A549 (cell line): ENCODE results near the gene CDH16. TPM values are rescaled to one million over a fixed set of nuclear protein-coding genes. Genes with fewer than 3 reads are reported as not detected.

Experiments used
- ATAC-seq, 2 experiments: fragments of 200-7000 bp in 1 of 2; fragments of >200 bp in 1 of 2; cut with Nextera tagmentation in 1 of 2; cut with Tn5 transposase in 1 of 2; 3 replicates each; pipeline versions ENCODE4 v1.8.0 to v1.9.1; 2018 to 2020; ENCODE audit warnings: mild to moderate bottlenecking in 1 of 2, moderate library complexity in 1 of 2
- CTCF ChIA-PET: fragments of 300-600 bp; sonication (Branson Sonifier 250); formaldehyde crosslinking; extraction: SDS; loops from one replicate; lab custom pipeline; 2021; ENCODE audit warnings: antibody characterized with exemption, inconsistent platforms; lab: Yijun Ruan, JAX
- POLR2A ChIA-PET: fragments of 350-600 bp; formaldehyde crosslinking; extraction: SDS; loops from one replicate; lab custom pipeline; 2021; ENCODE audit warnings: antibody characterized with exemption, inconsistent platforms; lab: Yijun Ruan, JAX
- DNase-seq, 2 experiments: peaks; one replicate each; pipeline versions ENCODE4 v3.0.0 to v3.0.0-alpha.2; 2011 to 2016; ENCODE audit warnings: low read depth in 1 of 2, low spot score in 1 of 2
- FAIRE-seq: peaks from 2 replicates; lab custom pipeline; 2011; peaks lifted over from hg19 to GRCh38; lab: Jason Lieb, UNC
- H3K27ac ChIP-seq, 2 experiments: fragments of >200 bp; sonication (Bioruptor Twin); formaldehyde crosslinking; 3 replicates each; pipeline ENCODE4 v1.5.1; 2016 to 2017
- H3K4me1 ChIP-seq: fragments of >200 bp; sonication (Bioruptor Twin); formaldehyde crosslinking; 3 replicates; pipeline ENCODE4 v1.6.1; 2016
- H3K4me2 ChIP-seq: fragments of >200 bp; sonication (Bioruptor Twin); formaldehyde crosslinking; 3 replicates; pipeline ENCODE4 v1.6.1; 2016
- H3K4me3 ChIP-seq: fragments of >200 bp; sonication (Bioruptor Twin); formaldehyde crosslinking; 3 replicates; pipeline ENCODE4 v1.5.1; 2016
- H3K9me3 ChIP-seq: fragments of >200 bp; sonication (Bioruptor Twin); formaldehyde crosslinking; 3 replicates; pipeline ENCODE4 v1.6.1; 2016
- CBX2 ChIP-seq: fragments of 200-600 bp; sonication (generic); IDR thresholded peaks from 2 replicates; pipeline ENCODE4 v1.6.1; 2016; ENCODE audit warnings: low read depth, mild to moderate bottlenecking, borderline replicate concordance
- CBX8 ChIP-seq: fragments of 200-600 bp; sonication (generic); IDR thresholded peaks from 2 replicates; pipeline ENCODE4 v1.6.1; 2016
- CEBPB ChIP-seq, 2 experiments: fragments of >200 bp in 1 of 2; sonication (Bioruptor Twin) in 1 of 2; formaldehyde crosslinking in 1 of 2; IDR thresholded peaks; 2 replicates each; pipeline ENCODE4 v1.6.1; 2012 to 2016
- CHD2 ChIP-seq: fragments of 150-350 bp; IDR thresholded peaks from 2 replicates; pipeline ENCODE4 v1.6.1; 2014; ENCODE audit warnings: low read length; ENCODE audit not compliant: partially characterized antibody
- CHD4 ChIP-seq: fragments of 200-600 bp; sonication (generic); IDR thresholded peaks from 2 replicates; pipeline ENCODE4 v1.6.1; 2016; ENCODE audit warnings: antibody characterized with exemption, mild to moderate bottlenecking, borderline replicate concordance
- E2F6 ChIP-seq: IDR thresholded peaks from 2 replicates; pipeline ENCODE4 v1.6.1; 2012; ENCODE audit warnings: low read depth, borderline replicate concordance
- EHMT2 ChIP-seq: fragments of 200-600 bp; sonication (generic); IDR thresholded peaks from 2 replicates; pipeline ENCODE4 v1.6.1; 2016; ENCODE audit warnings: antibody characterized with exemption, low read depth, mild to moderate bottlenecking, moderate library complexity
- ELK1 ChIP-seq: fragments of 150-350 bp; IDR thresholded peaks from 2 replicates; pipeline ENCODE4 v1.6.1; 2014; ENCODE audit warnings: low read depth, mild to moderate bottlenecking, low read length
- EP300 ChIP-seq, 2 experiments: fragments of >200 bp; sonication (Bioruptor Twin); formaldehyde crosslinking; IDR thresholded peaks; 2 replicates in 1 of 2; 3 replicates in 1 of 2; pipeline ENCODE4 v1.6.1; 2016 to 2017
- ESRRA ChIP-seq: fragments of 150-350 bp; IDR thresholded peaks from 2 replicates; pipeline ENCODE4 v1.6.1; 2014; ENCODE audit warnings: mild to moderate bottlenecking, low read length, borderline replicate concordance
- FOSL2 ChIP-seq, 2 experiments: fragments of 450-650 bp in 1 of 2; fragments of >200 bp in 1 of 2; sonication (Bioruptor Twin) in 1 of 2; formaldehyde crosslinking; IDR thresholded peaks; 2 replicates each; pipeline versions ENCODE4 v1.5.0 to v1.6.1; 2016 to 2020; ENCODE audit warnings: mild to moderate bottlenecking in 1 of 2, moderate library complexity in 1 of 2
- FOXS1 ChIP-seq: fragments of 250-450 bp; sonication (Bioruptor Pico); IDR thresholded peaks from 2 replicates; pipeline ENCODE4 v1.5.0; 2020; ENCODE audit warnings: mild to moderate bottlenecking, moderate library complexity
- GATA3 ChIP-seq: IDR thresholded peaks from 2 replicates; pipeline ENCODE4 v1.6.1; 2012; ENCODE audit warnings: borderline replicate concordance
- HDAC2 ChIP-seq: fragments of 200-600 bp; sonication (generic); IDR thresholded peaks from 2 replicates; pipeline ENCODE4 v1.6.1; 2016
- HEYL ChIP-seq: fragments of 250-450 bp; sonication (Bioruptor Pico); IDR thresholded peaks from 2 replicates; pipeline ENCODE4 v1.8.0; 2021; ENCODE audit warnings: mild to moderate bottlenecking, moderate library complexity
- HMGXB4 ChIP-seq: fragments of 250-450 bp; sonication (Bioruptor Pico); IDR thresholded peaks from 2 replicates; pipeline ENCODE4 v1.5.0; 2021; ENCODE audit warnings: mild to moderate bottlenecking, moderate library complexity, borderline replicate concordance
- HOXA7 ChIP-seq: fragments of 250-450 bp; sonication (Bioruptor Pico); IDR thresholded peaks from 2 replicates; pipeline ENCODE4 v1.5.0; 2020; ENCODE audit warnings: mild to moderate bottlenecking, moderate library complexity
- HOXB5 ChIP-seq: fragments of 250-450 bp; sonication (Bioruptor Pico); IDR thresholded peaks from 2 replicates; pipeline ENCODE4 v1.5.0; 2020; ENCODE audit warnings: mild to moderate bottlenecking, moderate library complexity
- KDM1A ChIP-seq: fragments of 200-600 bp; sonication (generic); IDR thresholded peaks from 2 replicates; pipeline ENCODE4 v1.6.1; 2016; ENCODE audit warnings: low read depth, mild to moderate bottlenecking
- KDM5A ChIP-seq: fragments of 200-600 bp; sonication (generic); IDR thresholded peaks from 2 replicates; pipeline ENCODE4 v1.6.1; 2016; ENCODE audit warnings: antibody characterized with exemption, mild to moderate bottlenecking
- MAFK ChIP-seq: fragments of 450-650 bp; IDR thresholded peaks from 2 replicates; pipeline ENCODE4 v1.6.1; 2014; ENCODE audit not compliant: partially characterized antibody
- MYC ChIP-seq: IDR thresholded peaks from 2 replicates; pipeline ENCODE4 v1.6.1; 2012; ENCODE audit warnings: mild to moderate bottlenecking, inconsistent platforms, low read length, improper control_type of control experiment, borderline replicate concordance
- PHF8 ChIP-seq: fragments of 200-600 bp; sonication (generic); IDR thresholded peaks from 2 replicates; pipeline ENCODE4 v1.6.1; 2016; ENCODE audit warnings: low read depth, mild to moderate bottlenecking, antibody characterized with exemption, moderate library complexity, borderline replicate concordance
- POLR2A ChIP-seq: IDR thresholded peaks from 2 replicates; pipeline ENCODE4 v1.6.1; 2012; ENCODE audit warnings: mild to moderate bottlenecking, low read length
- POLR2AphosphoS2 ChIP-seq: conservative IDR thresholded peaks from 2 replicates; pipeline ENCODE4 v1.6.1; 2012; ENCODE audit warnings: low read length, improper control_type of control experiment, inconsistent platforms
- RCOR1 ChIP-seq: fragments of 150-350 bp; IDR thresholded peaks from 2 replicates; pipeline ENCODE4 v1.6.1; 2014; ENCODE audit warnings: antibody characterized with exemption, low read length, low read depth
- RFX5 ChIP-seq: fragments of 450-650 bp; IDR thresholded peaks from 2 replicates; pipeline ENCODE4 v1.7.1; 2014; ENCODE audit warnings: antibody characterized with exemption, mild to moderate bottlenecking, moderate library complexity
- SMC3 ChIP-seq: fragments of >200 bp; sonication (Bioruptor Twin); formaldehyde crosslinking; IDR thresholded peaks from 3 replicates; pipeline ENCODE4 v1.6.1; 2018; ENCODE audit warnings: inconsistent platforms
- TFCP2L1 ChIP-seq: fragments of 250-450 bp; sonication (Bioruptor Pico); IDR thresholded peaks from 2 replicates; pipeline ENCODE4 v1.5.0; 2021; ENCODE audit warnings: mild to moderate bottlenecking
- ZC3H11A ChIP-seq: fragments of 450-650 bp; IDR thresholded peaks from 2 replicates; pipeline ENCODE4 v1.6.1; 2014; ENCODE audit warnings: antibody characterized with exemption, mild to moderate bottlenecking
- WGBS: methylation state at CpG from one replicate; pipeline ENCODE4 v1.1.6; 2017; ENCODE audit errors: missing lambda C conversion rate; 5-methylcytosine and 5-hydroxymethylcytosine counted together
- polyA plus RNA-seq, 4 experiments: library from polyadenylated mRNA; depleted of rRNA in 3 of 4; stranded (reverse); fragments of >200 nt; fragmentation: RNase III in 1 of 4; extraction: RNeasy Plus Mini Kit Qiagen cat#74134 plus additional on column Dnase treatment in 1 of 4; gene quantifications; 2 replicates in 3 of 4; 3 replicates in 1 of 4; pipeline ENCODE4 v1.2.3, GENCODE V29; 2011 to 2017
- TF ChIP-seq, protein P1 (sequence below): fragments of >200 bp; sonication (Bioruptor Twin); formaldehyde crosslinking; IDR thresholded peaks from 2 replicates; pipeline ENCODE4 v1.6.1; 2016
- TF ChIP-seq, protein P2 (sequence below): fragments of 450-650 bp; IDR thresholded peaks from 2 replicates; pipeline ENCODE4 v1.6.1; 2014; ENCODE audit warnings: antibody characterized with exemption

Gene CDH16
- polyA plus RNA-seq, 2 of the 4 experiments (the other 2 are of a cell fraction): 0.18 to 0.25 TPM

DNA sequence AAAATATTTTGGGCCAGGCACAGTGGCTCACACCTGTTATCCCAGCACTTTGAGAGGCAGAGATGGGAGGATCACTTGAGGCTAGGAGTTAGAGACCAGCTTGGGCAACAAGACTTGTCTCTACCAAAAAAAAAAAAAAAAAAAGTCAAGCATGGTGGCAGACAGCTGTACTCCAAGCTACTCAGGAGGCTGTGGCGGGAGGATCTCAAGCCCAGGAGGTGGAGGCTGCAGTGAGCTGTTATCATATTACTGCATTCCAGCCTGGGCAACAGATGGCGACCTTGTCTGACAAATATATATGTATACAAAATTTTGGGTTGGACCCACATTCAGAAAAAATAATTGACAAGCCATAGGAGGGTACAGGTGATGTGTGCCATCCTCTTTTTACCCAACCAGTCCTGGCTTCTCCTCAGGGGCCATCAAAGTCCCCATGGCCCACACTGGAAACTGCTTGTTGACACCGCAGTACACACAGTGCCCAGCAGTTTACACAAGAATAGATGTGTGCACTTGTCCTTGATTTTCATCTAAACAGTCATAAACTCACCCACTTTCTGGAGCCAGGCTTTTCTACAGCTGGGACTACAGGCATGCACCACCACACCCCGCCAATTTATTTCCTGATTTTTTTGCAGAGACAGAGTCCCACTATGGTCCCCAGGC, 18.3 kb upstream of the CDH16 start:
- TF ChIP-seq EHMT2 (no peak), CEBPB (IDR thresholded peaks at IDR 0.05) (no peak), POLR2AphosphoS2 (no peak), CBX8 (no peak), SMC3 (no peak), HEYL (CRISPR knock-in tag) (no peak), MAFK (no peak), CBX2 (no peak), KDM1A (no peak), POLR2A (no peak), ELK1 (no peak), MYC (no peak), RCOR1 (no peak), CHD2 (no peak), ESRRA (no peak), KDM5A (no peak), HOXA7 (CRISPR knock-in tag) (no peak), PHF8 (no peak)
- TF ChIP-seq, protein P1, sequence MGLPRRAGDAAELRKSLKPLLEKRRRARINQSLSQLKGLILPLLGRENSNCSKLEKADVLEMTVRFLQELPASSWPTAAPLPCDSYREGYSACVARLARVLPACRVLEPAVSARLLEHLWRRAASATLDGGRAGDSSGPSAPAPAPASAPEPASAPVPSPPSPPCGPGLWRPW: no peak
- TF ChIP-seq, protein P2, sequence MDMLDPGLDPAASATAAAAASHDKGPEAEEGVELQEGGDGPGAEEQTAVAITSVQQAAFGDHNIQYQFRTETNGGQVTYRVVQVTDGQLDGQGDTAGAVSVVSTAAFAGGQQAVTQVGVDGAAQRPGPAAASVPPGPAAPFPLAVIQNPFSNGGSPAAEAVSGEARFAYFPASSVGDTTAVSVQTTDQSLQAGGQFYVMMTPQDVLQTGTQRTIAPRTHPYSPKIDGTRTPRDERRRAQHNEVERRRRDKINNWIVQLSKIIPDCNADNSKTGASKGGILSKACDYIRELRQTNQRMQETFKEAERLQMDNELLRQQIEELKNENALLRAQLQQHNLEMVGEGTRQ: no peak
- TF ChIP-seq, all 56 proteins: peak for 0
- POLR2A ChIA-PET: no interaction called here
- no peak overlapping the region for H3K4me2 ChIP-seq

GRCh38 chr16:66936462-66936861, 17.8 kb upstream of the CDH16 start:
- WGBS: 96% methylated on average over 6 of the region's 6 CpGs
- H3K9me3 ChIP-seq: no peaks in the 10 kb centered on the region
- H3K4me1 ChIP-seq: peaks cover 28% of the 10 kb centered on the region
- FAIRE-seq (no peak), DNase-seq (no peak), ATAC-seq (no peak)
- POLR2A ChIA-PET: no interaction called here
- CTCF ChIA-PET: interaction anchor here (1.6 to 2.7 kb wide), 2 partner anchors 24 to 41 kb away, joined by 8 to 12 read pairs; partner anchors contain the start of gene CES3
- TF ChIP-seq POLR2AphosphoS2 (no peak), KDM1A (no peak), CHD4 (no peak), CBX8 (no peak), HOXB5 (CRISPR knock-in tag) (no peak), FOXS1 (CRISPR knock-in tag) (no peak), GATA3 (no peak), EP300 (IDR thresholded peaks at IDR 0.05) (no peak), FOSL2 (IDR thresholded peaks at IDR 0.05) (no peak), FOSL2 (CRISPR knock-in tag; IDR thresholded peaks at IDR 0.05) (no peak), PHF8 (no peak), HMGXB4 (no peak), MYC (no peak), HDAC2 (no peak), ZC3H11A (no peak), RFX5 (no peak), E2F6 (no peak), TFCP2L1 (no peak)
- H3K27ac ChIP-seq: no peak overlapping the region
- H3K4me2 ChIP-seq: 0 out of 3 replicates have a peak overlapping the region, but pooled peaks have one; percentile 99
- no peak overlapping the region for H3K4me3 ChIP-seq

More for the DNA sequence above, 18.3 kb upstream of the CDH16 start:
- ATAC-seq (no peak), DNase-seq (no peak), FAIRE-seq (no peak)
- WGBS: 91% methylated on average over 4 of the region's 4 CpGs
- Histone ChIP-seq H3K4me3 (no peak overlapping the region), H3K27ac (no peak overlapping the region), H3K9me3 (no peaks in the 10 kb centered on the region), H3K4me1 (peaks cover 26% of the 10 kb centered on the region)
- CTCF ChIA-PET: interaction anchor here (0.6 to 4.0 kb wide), 7 partner anchors 10 to 218 kb away, joined by 3 to 31 read pairs (median 7); partner anchors contain the start of gene CES3
